ENCODE results near the gene MEF2C.

Gene MEF2C

DNA sequence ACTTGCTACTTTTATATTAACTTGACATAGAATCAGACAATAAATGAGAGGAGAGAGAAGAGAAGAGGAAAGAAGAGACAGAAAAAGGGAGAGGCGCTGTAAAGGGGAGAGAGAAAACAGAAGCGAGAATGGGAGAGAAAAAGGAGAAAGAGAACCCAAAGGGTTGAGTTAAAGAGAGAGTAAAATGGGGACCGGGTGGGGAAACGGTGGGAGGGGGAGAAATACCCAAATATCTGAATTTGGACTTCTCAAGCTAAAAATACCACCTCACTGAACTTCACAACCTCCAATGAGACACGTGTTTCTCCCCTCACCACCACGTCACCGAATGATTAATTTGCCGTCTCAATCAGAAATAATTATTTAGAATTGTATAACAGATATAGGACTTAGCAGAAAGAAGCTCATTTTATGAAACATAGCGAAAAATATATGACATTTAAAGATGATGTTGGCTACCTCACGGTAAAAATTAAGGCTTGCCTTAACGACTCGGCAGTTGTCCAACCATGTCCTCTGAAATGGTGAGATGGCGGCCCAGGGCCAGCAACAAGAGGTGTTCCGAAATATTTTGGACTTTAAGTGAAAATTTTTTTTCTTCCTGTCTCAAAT is 204.1 kb downstream of the MEF2C start:
- H3K4me3 ChIP-seq (ENCODE audit: low read depth, low read length), result no peak overlapping the region
- TF ChIP-seq, protein P1, sequence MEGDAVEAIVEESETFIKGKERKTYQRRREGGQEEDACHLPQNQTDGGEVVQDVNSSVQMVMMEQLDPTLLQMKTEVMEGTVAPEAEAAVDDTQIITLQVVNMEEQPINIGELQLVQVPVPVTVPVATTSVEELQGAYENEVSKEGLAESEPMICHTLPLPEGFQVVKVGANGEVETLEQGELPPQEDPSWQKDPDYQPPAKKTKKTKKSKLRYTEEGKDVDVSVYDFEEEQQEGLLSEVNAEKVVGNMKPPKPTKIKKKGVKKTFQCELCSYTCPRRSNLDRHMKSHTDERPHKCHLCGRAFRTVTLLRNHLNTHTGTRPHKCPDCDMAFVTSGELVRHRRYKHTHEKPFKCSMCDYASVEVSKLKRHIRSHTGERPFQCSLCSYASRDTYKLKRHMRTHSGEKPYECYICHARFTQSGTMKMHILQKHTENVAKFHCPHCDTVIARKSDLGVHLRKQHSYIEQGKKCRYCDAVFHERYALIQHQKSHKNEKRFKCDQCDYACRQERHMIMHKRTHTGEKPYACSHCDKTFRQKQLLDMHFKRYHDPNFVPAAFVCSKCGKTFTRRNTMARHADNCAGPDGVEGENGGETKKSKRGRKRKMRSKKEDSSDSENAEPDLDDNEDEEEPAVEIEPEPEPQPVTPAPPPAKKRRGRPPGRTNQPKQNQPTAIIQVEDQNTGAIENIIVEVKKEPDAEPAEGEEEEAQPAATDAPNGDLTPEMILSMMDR (IDR thresholded peaks at IDR 0.05; ENCODE audit: control insufficient read depth, extremely low read depth, insufficient read depth), result no peak
- no peak for DNase-seq (ENCODE audit: low read depth)

DNA sequence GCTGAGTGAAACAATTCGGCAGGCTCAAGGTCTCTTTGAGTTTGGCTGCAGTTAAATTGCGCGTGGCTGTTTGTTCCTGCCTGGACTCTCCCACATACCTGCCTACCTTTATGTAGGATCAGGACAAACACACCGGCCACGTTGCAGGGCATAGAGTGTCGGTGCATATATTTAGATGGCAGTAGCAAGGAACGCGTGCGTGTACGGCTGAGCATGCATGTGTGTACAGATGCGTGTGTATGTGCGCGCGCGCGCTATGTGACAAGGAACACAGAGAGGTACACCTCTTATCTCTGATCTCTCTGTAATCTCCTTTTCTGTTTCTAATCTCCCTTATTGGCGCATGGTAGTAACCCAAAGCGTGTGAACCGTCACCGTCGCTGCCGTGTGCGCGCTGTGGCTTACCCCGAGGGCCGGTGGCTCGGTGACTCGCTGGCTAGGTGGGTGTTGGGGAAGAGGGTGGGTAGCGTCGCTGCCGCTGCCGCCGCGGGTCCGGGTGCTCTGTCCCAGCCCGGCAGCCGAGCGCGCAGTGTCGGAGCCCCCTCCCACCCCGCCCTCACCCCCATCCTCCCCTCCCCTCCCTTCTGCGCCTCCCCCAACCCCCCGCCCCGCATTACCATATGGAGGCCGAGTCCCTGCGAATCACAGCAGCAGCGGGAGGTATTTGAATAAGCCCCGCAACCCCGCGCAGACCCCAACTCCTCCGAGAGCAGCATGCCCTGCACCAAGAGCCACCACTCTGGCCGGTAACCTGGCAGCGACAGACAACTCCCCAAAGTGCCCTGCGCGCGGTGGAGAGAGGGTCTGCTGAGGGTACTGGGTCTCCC is 204.8 kb downstream of the MEF2C start:
- H3K4me3 ChIP-seq (ENCODE audit: low read depth, low read length), result no peak overlapping the region
- TF ChIP-seq, protein P1 (IDR thresholded peaks at IDR 0.05; ENCODE audit: control insufficient read depth, extremely low read depth, insufficient read depth), result no peak
- no peak for DNase-seq (ENCODE audit: low read depth)

DNA sequence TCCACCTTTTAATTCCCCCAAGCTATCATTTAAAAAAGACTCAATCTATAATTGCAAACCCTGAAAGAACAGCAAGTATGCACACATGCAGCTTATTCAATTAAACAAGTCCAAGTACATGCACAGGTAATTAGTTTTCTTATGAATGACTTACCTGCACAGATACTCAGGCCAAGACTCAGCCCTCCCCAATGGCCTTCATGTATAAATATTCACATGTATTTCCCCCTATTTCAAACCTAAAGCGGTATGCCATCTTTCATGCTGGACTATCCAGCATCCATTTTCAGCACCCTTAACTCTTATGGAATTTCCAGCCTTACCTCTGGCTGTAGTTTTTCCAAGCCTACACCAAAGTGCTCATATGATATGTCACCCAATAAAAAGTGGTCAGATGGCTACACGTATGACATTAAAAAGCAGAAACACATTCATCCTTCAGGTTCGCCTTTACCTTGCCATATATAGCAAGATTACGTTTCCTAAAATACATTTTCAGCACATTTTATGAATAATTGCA is 205.5 kb downstream of the MEF2C start:
- TF ChIP-seq, protein P1 (IDR thresholded peaks at IDR 0.05; ENCODE audit: control insufficient read depth, extremely low read depth, insufficient read depth), result no peak
- H3K4me3 ChIP-seq (ENCODE audit: low read depth, low read length), result no peak overlapping the region
- DNase-seq (ENCODE audit: low read depth), result no peak

DNA sequence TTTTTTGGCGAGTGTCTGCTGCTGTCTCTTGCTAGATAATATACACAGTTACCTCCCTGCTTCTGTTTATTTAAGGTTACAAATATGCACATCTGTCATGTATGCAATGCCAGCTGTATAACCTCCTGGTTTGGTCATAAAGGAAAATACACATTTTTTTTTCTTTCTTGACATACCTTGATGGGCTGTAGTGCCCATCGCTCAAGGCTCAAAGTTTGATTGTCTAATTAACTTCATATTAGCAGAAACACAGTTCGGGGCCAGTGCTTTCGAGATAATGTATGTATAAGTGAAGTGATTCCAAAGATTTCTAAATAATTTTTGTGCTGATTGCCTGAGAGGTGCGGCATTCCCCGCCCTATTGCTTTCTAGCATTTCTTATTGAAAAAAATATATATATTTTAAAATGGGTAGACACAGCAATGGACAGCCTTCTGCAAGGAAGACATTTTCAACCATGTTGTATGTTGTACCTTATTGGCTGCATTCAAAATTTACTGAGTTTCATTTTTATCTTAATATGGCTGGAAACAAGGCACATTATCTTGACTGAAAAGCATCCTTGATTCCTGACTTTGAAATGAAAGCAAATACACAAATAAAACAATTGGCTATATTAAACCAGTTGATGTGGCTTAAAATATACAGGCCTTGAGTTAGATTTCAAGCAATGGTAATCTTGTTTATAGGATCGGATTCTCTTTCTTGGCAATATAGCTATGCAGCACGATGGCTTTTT is 206.2 kb downstream of the MEF2C start:
- DNase-seq (ENCODE audit: low read depth), result no peak
- H3K4me3 ChIP-seq (ENCODE audit: low read depth, low read length), result no peak overlapping the region
- TF ChIP-seq, protein P1 (IDR thresholded peaks at IDR 0.05; ENCODE audit: control insufficient read depth, extremely low read depth, insufficient read depth), result no peak

DNA sequence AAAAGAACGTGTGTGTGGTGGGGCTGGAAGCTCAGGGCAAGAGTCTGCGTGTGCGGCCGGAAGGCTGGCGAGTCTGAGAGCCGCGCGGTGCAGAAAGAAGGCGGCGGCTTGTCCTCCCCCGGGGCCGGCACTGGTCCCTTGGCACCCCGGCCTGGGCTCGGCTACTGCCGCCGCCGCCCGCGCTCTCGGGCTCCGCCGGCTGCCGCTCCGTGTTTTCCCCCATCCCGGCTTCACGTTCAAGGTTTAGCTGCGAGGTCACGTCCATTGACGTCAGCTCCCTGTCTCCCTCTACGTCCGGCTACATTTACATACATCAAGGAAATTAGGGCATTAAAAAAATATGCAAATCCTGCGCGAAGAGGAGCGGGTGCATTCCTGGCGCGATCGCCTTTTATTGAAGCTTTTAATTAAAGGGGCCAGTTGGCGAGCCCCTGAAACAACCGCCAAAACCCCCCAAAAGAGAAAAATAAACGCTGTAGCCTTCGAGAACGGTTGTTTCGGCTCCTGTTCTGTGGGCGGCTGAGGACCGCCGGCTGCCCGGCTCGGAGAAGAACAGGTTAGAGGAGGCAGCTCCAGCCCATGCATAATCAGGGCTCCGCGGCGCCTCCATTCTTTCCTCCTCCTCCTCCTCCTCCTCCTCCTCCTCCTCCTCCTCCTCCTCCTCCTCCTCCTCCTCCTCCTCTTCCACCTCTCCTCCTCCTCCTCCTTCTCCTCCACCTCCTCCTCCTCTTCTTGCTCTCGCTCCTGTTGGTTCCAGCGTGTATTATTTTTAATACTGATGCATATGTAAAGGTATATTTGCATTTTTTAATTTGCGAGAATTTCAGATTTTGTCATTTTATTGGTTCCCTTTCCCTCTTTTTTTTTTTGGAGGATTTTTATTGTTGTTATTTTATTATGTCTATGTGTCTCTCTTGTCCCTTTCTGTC is 207.0 kb downstream of the MEF2C start:
- no peak for DNase-seq (ENCODE audit: low read depth)
- TF ChIP-seq, protein P1 (IDR thresholded peaks at IDR 0.05; ENCODE audit: control insufficient read depth, extremely low read depth, insufficient read depth), result no peak
- no peak overlapping the region for H3K4me3 ChIP-seq (ENCODE audit: low read depth, low read length)

DNA sequence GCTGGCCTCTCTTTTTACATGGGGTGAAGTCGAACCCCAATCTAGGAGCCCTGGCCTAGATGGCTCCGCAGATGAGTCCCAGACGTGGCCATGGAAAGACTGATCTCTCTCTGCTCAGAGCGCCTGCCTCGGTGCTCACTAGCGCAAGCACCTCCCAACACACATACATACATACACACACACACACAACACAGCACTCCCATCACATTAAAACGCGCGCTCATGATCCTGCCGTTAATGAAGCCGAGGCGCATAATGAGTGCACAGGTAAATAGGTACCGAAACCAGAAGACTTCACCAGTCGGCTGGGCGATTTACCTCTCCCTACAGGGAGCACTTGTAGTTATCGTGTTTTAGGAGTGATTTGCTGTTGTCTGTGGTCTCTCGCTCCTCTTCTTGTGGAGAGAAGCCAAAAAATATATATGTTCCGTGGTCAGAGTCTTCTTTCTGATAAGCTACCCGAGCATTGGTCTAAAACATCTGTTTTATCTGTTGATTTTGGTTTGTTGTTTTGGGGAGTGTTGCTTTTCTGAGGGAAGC is 207.7 kb downstream of the MEF2C start:
- DNase-seq (ENCODE audit: low read depth), result no peak
- TF ChIP-seq, protein P1 (IDR thresholded peaks at IDR 0.05; ENCODE audit: control insufficient read depth, extremely low read depth, insufficient read depth), result no peak
- no peak overlapping the region for H3K4me3 ChIP-seq (ENCODE audit: low read depth, low read length)

All from LNCaP clone FGC (cell line).